GM12865 (cell line): ENCODE results near the gene HOXC4.

Experiments used
- DNase-seq: peaks from one replicate; pipeline ENCODE4 v3.0.0; 2010; ENCODE audit warnings: low read depth
- H3K4me3 ChIP-seq: 2 replicates; pipeline ENCODE4 v1.5.1; 2011; ENCODE audit warnings: mild to moderate bottlenecking, low read depth, low read length, control low read depth
- TF ChIP-seq, protein P1 (sequence below): IDR thresholded peaks from 2 replicates; pipeline ENCODE4 v1.5.1; 2011; ENCODE audit warnings: low read length, control low read depth, low read depth, inconsistent platforms; ENCODE audit not compliant: insufficient read depth; ENCODE audit errors: missing control alignments

HOXC4 gene

DNA sequence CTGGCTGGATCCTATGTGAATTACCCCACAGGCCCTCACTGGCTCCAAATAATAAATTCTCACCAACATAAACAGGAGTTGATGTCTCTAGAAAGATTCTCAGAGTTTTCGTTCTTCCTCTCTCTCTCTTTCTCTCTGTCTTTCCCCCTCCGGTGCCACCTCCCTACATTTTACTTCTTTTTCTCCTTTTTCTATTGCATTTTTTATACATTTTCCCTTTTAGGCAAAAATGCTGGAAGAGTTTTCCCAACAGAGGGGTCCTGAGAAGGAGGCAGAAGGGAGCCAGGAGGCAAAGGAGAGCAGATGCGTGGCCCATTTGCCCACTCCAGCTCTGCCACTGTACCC is 26.2 kb upstream of the HOXC4 start:
- H3K4me3 ChIP-seq: no peak overlapping the region
- no peak for DNase-seq
- TF ChIP-seq, protein P1, sequence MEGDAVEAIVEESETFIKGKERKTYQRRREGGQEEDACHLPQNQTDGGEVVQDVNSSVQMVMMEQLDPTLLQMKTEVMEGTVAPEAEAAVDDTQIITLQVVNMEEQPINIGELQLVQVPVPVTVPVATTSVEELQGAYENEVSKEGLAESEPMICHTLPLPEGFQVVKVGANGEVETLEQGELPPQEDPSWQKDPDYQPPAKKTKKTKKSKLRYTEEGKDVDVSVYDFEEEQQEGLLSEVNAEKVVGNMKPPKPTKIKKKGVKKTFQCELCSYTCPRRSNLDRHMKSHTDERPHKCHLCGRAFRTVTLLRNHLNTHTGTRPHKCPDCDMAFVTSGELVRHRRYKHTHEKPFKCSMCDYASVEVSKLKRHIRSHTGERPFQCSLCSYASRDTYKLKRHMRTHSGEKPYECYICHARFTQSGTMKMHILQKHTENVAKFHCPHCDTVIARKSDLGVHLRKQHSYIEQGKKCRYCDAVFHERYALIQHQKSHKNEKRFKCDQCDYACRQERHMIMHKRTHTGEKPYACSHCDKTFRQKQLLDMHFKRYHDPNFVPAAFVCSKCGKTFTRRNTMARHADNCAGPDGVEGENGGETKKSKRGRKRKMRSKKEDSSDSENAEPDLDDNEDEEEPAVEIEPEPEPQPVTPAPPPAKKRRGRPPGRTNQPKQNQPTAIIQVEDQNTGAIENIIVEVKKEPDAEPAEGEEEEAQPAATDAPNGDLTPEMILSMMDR: no peak

DNA sequence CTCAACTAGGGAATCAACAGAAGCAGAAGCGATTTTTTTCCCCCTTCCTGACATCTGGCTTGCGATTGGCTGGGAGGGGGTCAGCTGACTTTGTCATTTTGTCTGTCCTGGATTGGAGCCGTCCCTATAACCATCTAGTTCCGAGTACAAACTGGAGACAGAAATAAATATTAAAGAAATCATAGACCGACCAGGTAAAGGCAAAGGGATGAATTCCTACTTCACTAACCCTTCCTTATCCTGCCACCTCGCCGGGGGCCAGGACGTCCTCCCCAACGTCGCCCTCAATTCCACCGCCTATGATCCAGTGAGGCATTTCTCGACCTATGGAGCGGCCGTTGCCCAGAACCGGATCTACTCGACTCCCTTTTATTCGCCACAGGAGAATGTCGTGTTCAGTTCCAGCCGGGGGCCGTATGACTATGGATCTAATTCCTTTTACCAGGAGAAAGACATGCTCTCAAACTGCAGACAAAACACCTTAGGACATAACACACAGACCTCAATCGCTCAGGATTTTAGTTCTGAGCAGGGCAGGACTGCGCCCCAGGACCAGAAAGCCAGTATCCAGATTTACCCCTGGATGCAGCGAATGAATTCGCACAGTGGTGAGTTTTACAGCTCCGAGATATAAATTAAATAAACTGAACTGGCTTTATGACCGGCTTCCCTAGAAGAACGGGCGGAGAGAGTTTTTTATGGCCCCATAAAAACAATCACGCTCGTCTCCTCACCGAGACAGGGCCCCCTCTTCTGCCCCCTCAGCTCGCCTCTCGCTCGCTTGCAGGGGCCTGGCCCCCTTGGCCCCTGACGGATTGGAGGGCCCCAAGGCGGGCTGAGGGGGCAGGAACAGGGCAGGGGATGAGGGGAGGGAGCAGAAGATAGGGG is 25.1 kb upstream of the HOXC4 start, which contains the start of gene HOXC6:
HOXC6 (plus strand) TSS at position 127 of the 888 bp plus-strand sequence; CDS start at position 209, 82 bp downstream.
- TF ChIP-seq, protein P1: no peak
- DNase-seq: no peak
- peak within 1 kb of the TSS; percentile 35 for H3K4me3 ChIP-seq

DNA sequence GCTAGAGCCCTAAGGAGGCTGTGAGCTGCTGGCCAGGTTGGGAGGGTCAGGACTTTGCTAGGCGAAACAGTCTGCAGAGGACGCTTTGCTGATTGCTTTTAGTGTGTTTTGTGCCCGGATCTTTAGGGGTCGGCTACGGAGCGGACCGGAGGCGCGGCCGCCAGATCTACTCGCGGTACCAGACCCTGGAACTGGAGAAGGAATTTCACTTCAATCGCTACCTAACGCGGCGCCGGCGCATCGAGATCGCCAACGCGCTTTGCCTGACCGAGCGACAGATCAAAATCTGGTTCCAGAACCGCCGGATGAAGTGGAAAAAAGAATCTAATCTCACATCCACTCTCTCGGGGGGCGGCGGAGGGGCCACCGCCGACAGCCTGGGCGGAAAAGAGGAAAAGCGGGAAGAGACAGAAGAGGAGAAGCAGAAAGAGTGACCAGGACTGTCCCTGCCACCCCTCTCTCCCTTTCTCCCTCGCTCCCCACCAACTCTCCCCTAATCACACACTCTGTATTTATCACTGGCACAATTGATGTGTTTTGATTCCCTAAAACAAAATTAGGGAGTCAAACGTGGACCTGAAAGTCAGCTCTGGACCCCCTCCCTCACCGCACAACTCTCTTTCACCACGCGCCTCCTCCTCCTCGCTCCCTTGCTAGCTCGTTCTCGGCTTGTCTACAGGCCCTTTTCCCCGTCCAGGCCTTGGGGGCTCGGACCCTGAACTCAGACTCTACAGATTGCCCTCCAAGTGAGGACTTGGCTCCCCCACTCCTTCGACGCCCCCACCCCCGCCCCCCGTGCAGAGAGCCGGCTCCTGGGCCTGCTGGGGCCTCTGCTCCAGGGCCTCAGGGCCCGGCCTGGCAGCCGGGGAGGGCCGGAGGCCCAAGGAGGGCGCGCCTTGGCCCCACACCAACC is 23.9 kb upstream of the HOXC4 start:
- DNase-seq: no peak
- TF ChIP-seq, protein P1: no peak
- no peak overlapping the region for H3K4me3 ChIP-seq

DNA sequence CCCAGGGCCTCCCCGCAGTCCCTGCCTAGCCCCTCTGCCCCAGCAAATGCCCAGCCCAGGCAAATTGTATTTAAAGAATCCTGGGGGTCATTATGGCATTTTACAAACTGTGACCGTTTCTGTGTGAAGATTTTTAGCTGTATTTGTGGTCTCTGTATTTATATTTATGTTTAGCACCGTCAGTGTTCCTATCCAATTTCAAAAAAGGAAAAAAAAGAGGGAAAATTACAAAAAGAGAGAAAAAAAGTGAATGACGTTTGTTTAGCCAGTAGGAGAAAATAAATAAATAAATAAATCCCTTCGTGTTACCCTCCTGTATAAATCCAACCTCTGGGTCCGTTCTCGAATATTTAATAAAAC is 23.2 kb upstream of the HOXC4 start:
- no peak for DNase-seq
- H3K4me3 ChIP-seq: no peak overlapping the region
- TF ChIP-seq, protein P1: no peak

DNA sequence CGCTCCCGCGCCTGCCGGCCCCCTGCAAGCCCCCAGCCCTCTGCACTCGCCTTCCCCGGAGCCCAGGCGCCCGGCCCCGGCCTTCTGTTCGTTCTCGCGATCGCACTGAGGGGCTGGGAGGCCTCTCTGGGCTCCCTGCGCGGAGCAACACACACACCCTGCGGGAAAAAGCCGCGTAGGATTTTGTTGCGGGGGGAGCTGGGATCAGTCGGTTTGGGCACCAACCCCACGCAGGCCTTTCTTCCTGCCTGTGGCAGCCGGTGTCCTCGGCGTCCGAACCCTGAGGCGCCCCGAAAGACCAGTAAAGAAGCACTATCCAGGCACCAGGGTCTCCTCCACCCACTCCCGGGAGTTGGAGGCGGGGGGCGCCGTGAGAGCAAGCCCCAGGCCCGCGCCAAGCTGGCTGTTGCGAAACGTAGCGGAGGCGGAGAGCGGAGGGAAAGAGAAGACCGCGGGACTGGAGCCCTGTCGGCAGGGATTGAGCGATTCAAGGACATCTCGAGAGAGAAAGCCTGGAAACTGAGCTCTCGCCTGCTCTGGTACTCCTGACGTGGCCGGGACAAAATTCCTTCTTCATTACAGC is 22.7 kb upstream of the HOXC4 start:
- TF ChIP-seq, protein P1: no peak
- no peak overlapping the region for H3K4me3 ChIP-seq
- no peak for DNase-seq

DNA sequence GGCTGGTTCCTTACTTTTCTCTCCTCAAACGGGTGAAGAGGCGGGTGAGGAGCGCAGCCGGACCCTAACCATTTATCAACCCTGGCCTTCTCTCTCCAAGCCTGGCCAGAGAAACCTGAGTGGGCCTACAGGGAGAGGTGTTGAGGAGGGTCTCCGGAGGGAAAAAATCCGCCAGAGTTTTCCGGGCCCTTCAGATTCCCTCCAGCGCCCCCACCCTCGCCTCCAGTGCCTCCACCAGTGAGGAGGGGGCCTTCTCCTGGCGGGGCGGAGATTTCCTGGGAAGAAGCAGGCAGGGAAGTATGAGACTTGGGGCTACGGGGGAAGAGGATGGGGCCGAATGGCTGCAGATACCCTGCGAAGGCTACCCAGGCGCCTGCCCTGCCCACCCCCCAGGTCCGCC is 22.2 kb upstream of the HOXC4 start:
- no peak for DNase-seq
- TF ChIP-seq, protein P1: no peak
- no peak overlapping the region for H3K4me3 ChIP-seq
